Esophagus muscularis mucosa (tissue), 4 donors: ENCODE data around the gene OAF.

Experiments used
- EP300 ChIP-seq: sonication (generic); formaldehyde crosslinking; IDR thresholded peaks from one replicate; pipeline ENCODE4 v1.6.1; 2017; ENCODE audit warnings: antibody characterized with exemption
- POLR2AphosphoS5 ChIP-seq, 2 donors: sonication (generic); formaldehyde crosslinking; IDR thresholded peaks; one replicate each; pipeline ENCODE4 v1.6.1; 2017; ENCODE audit warnings: antibody characterized with exemption in 2 of 2
- TF ChIP-seq, protein P1 (sequence below), 3 experiments: fragments of 200-600 bp in 2 of 3; fragments of 450-650 bp in 1 of 3; sonication (generic) in 2 of 3; IDR thresholded peaks; one replicate each; pipeline ENCODE4 v1.5.1; 2017 to 2019; ENCODE audit warnings: antibody characterized with exemption in 3 of 3, mild to moderate bottlenecking in 2 of 3, moderate library complexity in 1 of 3

DNA sequence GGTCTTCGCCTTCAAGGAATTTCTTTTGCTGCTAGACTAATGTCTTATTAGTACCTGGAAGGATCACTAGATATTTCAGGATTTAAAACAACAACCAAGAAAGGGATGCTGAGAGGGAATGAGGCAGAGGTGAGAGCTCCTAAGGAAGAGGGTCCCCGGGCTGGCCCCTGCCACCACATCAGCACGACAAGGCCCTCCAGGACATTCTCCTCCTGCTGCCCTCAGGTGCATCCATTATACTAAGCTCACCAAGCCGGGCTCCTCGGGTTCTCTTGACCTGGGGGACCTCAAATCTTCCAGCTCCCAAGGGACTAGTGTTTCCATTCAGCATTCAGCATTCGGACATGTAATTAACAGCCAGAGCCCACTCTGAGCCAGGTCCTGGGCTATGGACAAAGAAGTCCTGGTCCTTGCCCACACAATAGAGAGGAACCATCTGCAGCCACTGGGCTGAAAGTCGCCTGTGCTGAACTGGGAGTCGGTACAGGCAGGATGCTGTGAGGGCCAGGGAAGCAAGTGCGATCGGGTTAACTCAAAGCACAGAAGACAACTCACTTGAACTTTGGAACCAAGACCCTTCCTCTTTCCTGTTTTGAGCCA is 29.4 kb upstream of the OAF start:
- no peak for TF ChIP-seq POLR2AphosphoS5 (IDR thresholded peaks at IDR 0.05)
- TF ChIP-seq, protein P1, sequence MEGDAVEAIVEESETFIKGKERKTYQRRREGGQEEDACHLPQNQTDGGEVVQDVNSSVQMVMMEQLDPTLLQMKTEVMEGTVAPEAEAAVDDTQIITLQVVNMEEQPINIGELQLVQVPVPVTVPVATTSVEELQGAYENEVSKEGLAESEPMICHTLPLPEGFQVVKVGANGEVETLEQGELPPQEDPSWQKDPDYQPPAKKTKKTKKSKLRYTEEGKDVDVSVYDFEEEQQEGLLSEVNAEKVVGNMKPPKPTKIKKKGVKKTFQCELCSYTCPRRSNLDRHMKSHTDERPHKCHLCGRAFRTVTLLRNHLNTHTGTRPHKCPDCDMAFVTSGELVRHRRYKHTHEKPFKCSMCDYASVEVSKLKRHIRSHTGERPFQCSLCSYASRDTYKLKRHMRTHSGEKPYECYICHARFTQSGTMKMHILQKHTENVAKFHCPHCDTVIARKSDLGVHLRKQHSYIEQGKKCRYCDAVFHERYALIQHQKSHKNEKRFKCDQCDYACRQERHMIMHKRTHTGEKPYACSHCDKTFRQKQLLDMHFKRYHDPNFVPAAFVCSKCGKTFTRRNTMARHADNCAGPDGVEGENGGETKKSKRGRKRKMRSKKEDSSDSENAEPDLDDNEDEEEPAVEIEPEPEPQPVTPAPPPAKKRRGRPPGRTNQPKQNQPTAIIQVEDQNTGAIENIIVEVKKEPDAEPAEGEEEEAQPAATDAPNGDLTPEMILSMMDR (IDR thresholded peaks at IDR 0.05): no peak
- TF ChIP-seq EP300: no peak
